ENCODE data around the gene MYLK2. TPM values are rescaled to one million over a fixed set of nuclear protein-coding genes. Genes with fewer than 3 reads are reported as not detected.

The MYLK2 gene
- total and polyA plus RNA-seq, 2 of the 4 experiments (the other 2 are of a cell fraction): 0.18 to 0.27 TPM

DNA sequence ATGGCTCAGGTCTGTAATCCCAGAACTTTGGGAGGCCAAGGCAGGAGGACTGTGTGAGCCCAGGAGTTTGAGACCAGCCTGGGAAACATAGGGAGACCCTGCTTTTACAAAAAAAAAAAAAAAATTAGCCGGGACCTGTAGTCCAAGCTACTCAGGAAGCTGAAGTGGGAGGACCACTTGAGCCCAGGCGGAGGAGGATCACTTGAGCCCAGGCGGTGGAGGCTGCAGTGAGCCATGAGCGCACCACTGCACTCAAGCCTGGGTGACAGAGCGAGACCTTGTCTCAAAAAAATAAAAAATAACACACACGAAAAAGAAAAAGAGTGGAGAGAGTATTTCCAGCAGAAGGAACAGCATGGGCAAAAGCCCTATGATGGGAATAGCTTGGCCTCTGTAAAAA lies 53.2 kb downstream of the MYLK2 start:
- Histone ChIP-seq H2BK5ac (ENCODE audit: low read depth, low read length, poor library complexity, severe bottlenecking) (no peak overlapping the region), H3K9me3 (ENCODE audit: control insufficient read depth, insufficient read depth, low read length) (peaks cover 2% of the 10 kb centered on the region; the same call in 1 of the 2 replicates), H3K9ac (ENCODE audit: low read depth, low read length) (no peak overlapping the region), H3K27ac (ENCODE audit: insufficient read depth, low read length) (no peak overlapping the region), H3K4me1 (ENCODE audit: control insufficient read depth, insufficient read depth, low read length) (no peaks in the 10 kb centered on the region), H3K23ac (ENCODE audit: low read depth, low read length) (no peak overlapping the region), H3K18ac (ENCODE audit: low read depth, low read length) (no peak overlapping the region), H3K56ac (ENCODE audit: extremely low read depth, insufficient read depth, low read length) (no peak overlapping the region), H2BK120ac (ENCODE audit: low read depth, low read length) (no peak overlapping the region), H3K9me1 (ENCODE audit: insufficient read depth, low read length) (no peaks in the 10 kb centered on the region), H3K27me3 (ENCODE audit: control insufficient read depth, insufficient read depth, low read length) (peaks cover 50% of the 10 kb centered on the region), H3K79me1 (ENCODE audit: low read depth in 1 of 2, low read length in 2 of 2) (no peaks in the 10 kb centered on the region), H3K36me3 (ENCODE audit: control insufficient read depth, insufficient read depth, low read length) (no peaks in the 10 kb centered on the region), H4K5ac (ENCODE audit: low read depth, low read length) (no peak overlapping the region), H4K20me1 (ENCODE audit: insufficient read depth, low read length) (no peaks in the 10 kb centered on the region), H2AFZ (replicated peaks; ENCODE audit: low read length, poor library complexity) (no peak overlapping the region), H3K4me2 (ENCODE audit: low read depth, low read length) (no peak overlapping the region), H2AK9ac (replicated peaks; ENCODE audit: low read depth, low read length, poor library complexity) (no peak overlapping the region), H3K14ac (replicated peaks; ENCODE audit: low read depth, low read length) (no peak overlapping the region), H2BK15ac (ENCODE audit: low read depth, low read length) (no peak overlapping the region), H3K4ac (ENCODE audit: low read depth, low read length) (no peak overlapping the region), H2AK5ac (ENCODE audit: low read depth, low read length) (no peak overlapping the region), H2BK20ac (ENCODE audit: low read depth, low read length) (no peak overlapping the region), H4K8ac (ENCODE audit: low read depth in 2 of 2, low read length in 2 of 2) (no peak overlapping the region), H3K4me3 (ENCODE audit: insufficient read depth, low read depth, low read length) (no peak overlapping the region), H4K91ac (ENCODE audit: insufficient read depth, low read depth, low read length) (no peak overlapping the region)
- dilution Hi-C loops (cut with HindIII; ENCODE audit: low sequenced_read_pairs, unreplicated experiment): no loop called here
- DNase-seq: no peak
- TF ChIP-seq BHLHE40 (IDR thresholded peaks at IDR 0.05; ENCODE audit: low read depth, low read length) (no peak), CEBPB (IDR thresholded peaks at IDR 0.05; ENCODE audit: low read depth, low read length) (no peak), FOS (IDR thresholded peaks at IDR 0.05; ENCODE audit: low read depth, low read length) (no peak), SMC3 (IDR thresholded peaks at IDR 0.05; ENCODE audit: low read depth, low read length) (no peak), RFX5 (IDR thresholded peaks at IDR 0.05; ENCODE audit: low read depth, low read length) (no peak), POLR2A (IDR thresholded peaks at IDR 0.05; ENCODE audit: low read depth, low read length) (no peak), MAZ (IDR thresholded peaks at IDR 0.05; ENCODE audit: borderline replicate concordance, low read depth, low read length) (no peak), CHD1 (IDR thresholded peaks at IDR 0.05; ENCODE audit: low read depth, low read length) (no peak), MAFK (IDR thresholded peaks at IDR 0.05; ENCODE audit: low read depth, low read length) (no peak), MXI1 (IDR thresholded peaks at IDR 0.05; ENCODE audit: borderline replicate concordance, low read depth, low read length) (no peak), NFE2L2 (IDR thresholded peaks at IDR 0.05; ENCODE audit: low read depth, low read length) (no peak), RCOR1 (IDR thresholded peaks at IDR 0.05; ENCODE audit: insufficient replicate concordance, low read length) (no peak), RAD21 (IDR thresholded peaks at IDR 0.05; ENCODE audit: low read length) (no peak)
- TF ChIP-seq, protein P1, sequence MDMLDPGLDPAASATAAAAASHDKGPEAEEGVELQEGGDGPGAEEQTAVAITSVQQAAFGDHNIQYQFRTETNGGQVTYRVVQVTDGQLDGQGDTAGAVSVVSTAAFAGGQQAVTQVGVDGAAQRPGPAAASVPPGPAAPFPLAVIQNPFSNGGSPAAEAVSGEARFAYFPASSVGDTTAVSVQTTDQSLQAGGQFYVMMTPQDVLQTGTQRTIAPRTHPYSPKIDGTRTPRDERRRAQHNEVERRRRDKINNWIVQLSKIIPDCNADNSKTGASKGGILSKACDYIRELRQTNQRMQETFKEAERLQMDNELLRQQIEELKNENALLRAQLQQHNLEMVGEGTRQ (IDR thresholded peaks at IDR 0.05; ENCODE audit: low read depth, low read length): no peak
- TF ChIP-seq, protein P2, sequence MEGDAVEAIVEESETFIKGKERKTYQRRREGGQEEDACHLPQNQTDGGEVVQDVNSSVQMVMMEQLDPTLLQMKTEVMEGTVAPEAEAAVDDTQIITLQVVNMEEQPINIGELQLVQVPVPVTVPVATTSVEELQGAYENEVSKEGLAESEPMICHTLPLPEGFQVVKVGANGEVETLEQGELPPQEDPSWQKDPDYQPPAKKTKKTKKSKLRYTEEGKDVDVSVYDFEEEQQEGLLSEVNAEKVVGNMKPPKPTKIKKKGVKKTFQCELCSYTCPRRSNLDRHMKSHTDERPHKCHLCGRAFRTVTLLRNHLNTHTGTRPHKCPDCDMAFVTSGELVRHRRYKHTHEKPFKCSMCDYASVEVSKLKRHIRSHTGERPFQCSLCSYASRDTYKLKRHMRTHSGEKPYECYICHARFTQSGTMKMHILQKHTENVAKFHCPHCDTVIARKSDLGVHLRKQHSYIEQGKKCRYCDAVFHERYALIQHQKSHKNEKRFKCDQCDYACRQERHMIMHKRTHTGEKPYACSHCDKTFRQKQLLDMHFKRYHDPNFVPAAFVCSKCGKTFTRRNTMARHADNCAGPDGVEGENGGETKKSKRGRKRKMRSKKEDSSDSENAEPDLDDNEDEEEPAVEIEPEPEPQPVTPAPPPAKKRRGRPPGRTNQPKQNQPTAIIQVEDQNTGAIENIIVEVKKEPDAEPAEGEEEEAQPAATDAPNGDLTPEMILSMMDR (conservative IDR thresholded peaks at IDR 0.05; ENCODE audit: low read depth, low read length): no peak
- ATAC-seq (ENCODE audit: low read depth): no peak
- no CpG with 5 or more reads among the region's 6 CpGs for WGBS, 2 experiments (ENCODE audit: extremely low coverage in 2 of 2, insufficient read length in 1 of 2)
- in situ Hi-C loops (cut with MboI; ENCODE audit: low sequenced_read_pairs): no loop called here
- BruUV-seq (replicated peaks): no TSS peak
- intact Hi-C loops (cut with micrococcal nuclease): no loop called here
- ChIA-PET CTCF (interaction anchor here (1.5 kb wide), 1 partner anchor 20 kb away, joined by 4 read pairs; no protein-coding TSS in a partner anchor), POLR2A (ENCODE audit: unreplicated experiment) (no interaction called here)

Data from IMR-90 (cell line).